HG03469 (cell line): ENCODE data around the gene OR51E1.

Experiments used
- ATAC-seq: cut with Tn5 transposase; IDR thresholded peaks from one replicate; pipeline ENCODE4 v1.9.1; 2021; ENCODE audit warnings: mild to moderate bottlenecking, moderate library complexity, moderate number of reproducible peaks; ENCODE audit not compliant: unreplicated experiment

The OR51E1 gene, protein sequence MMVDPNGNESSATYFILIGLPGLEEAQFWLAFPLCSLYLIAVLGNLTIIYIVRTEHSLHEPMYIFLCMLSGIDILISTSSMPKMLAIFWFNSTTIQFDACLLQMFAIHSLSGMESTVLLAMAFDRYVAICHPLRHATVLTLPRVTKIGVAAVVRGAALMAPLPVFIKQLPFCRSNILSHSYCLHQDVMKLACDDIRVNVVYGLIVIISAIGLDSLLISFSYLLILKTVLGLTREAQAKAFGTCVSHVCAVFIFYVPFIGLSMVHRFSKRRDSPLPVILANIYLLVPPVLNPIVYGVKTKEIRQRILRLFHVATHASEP

DNA sequence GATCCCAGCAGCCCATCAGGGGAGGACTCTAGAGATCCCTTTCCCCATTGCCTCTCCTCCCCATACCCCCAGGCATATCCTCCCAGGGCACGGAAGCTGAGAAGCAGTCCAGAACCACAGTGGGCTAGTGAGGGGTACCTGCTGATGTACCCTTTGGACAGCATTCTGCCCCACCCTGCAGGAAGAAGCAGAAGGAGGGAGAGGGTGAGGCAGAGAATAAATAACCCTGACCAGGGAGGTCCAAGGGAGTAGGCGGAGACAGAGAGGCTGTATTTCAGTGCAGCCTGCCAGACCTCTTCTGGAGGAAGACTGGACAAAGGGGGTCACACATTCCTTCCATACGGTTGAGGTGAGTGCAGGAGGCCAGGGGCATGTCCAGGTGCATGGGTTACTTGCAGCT, at the start of gene OR51E1:
Gene OR51E1 (plus strand): TSS at position 301 of the 400 bp plus-strand sequence. CDS start 8,545 bp downstream, outside the sequence.
- no peak for ATAC-seq

DNA sequence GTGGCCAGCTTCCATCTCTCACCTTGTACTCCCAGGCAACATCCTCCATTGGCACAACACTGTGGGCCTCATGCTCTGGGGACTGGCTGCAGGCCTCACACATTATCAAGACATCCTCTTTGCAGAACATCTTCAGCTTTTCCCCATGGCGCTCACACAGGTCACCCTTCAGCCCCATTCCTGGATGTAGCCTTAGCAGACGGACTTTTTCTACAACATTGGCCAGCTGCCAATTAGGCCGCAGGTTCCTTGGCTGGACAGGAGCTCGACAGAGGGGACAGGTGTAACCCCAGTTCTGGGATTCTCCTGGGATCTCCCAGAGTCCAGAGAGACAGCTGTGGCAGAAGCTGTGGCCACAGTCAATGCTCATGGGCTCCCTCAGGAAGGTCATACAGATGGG, 38.7 kb upstream of the OR51E1 start:
- ATAC-seq = no peak

DNA sequence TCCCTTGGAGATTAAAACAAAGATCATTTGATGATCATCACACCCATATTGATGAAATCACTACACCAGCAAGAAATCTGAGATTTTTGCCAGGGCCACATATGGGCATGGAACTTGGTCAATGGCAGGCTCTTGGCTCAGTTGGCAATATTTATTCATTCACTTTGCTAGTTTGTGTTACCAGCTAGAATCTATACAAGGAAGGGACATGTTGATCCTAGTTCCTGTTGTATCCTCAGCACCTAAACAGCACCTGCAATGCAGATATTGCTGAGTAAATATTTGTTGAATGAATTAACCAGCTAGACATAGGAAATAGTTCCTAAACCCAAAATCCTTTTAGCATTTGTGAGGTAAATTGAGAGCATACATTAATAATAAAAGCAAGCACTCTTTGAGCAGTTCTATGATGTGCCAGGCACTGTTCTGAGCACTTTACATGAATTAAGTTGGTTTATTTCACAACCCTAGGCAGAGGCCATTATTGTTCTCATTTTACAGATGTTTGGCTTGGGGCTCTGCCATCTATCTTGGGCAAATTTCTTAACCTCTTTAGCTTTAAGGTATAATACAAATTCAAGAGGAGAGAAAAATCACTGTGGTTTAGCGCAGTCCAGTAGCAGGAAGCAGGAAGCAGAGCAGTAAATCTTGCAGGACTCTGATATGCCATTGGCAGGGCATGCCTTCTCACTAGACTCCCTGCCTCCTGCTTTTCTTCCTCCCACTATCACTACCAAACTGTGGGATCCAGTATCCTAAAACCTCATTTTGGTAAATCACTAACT, 37.4 kb upstream of the OR51E1 start:
- no peak for ATAC-seq

DNA sequence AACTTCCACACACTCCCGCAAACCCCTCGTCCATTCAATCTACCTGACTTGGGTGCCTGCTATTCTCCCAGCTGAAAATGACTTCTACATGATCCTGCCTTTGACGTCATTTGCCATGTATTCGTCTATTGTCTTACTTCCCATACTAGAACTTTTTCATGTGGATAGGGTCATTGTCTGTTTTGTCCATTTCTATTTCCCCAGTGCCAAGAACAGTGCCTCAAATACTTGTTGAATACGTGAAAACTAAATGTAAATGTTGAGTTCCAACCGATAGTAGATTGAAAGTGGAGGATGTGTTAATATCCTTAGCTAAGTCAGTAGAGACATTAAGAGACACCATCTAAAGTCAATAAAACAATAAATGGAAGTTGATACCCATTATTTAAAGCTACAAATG, 36.7 kb upstream of the OR51E1 start:
- no peak for ATAC-seq

DNA sequence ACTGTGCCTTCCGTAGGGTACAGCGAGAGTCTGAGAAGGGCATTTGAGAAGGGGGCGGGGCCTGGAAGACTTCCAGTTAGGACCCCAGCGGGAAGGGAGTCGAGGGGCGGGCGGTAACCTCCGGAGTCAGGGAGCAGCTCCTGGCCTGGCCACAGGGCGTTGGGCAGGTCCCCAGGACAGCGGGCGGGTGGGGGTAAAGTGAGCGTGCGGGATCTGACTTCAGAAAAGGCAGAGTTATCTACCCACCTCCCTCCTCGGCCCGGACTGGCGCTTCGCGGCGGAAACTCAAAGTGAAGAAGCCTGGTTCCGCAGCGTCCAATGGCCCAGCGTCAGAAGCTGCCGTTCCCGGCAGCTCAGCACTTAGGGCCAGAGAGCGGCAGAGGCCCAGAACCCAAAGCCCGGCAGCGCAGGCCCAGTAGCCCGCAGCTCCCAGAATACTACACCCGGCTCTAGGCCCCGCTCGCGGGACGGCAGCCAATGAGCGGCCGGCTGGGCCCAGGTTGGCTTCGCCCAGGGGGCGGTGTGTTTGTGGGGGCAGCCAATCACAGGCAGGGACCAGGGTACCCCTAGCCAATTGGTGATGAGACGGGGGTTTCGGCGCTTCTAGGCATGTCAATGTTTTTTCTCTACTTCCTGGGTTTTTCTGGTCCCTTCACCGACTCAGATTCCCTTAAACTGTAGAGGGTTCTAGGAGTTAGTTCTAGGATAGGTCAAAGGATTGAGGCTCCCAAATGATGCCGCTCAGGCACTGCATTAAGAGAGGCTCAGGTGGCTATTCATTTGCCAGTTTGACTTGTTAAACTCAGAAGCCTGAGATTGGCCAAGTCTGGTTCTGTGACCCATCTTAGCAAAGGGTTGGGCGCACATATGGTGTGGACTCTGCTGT, 35.8 kb upstream of the OR51E1 start, which contains the start of gene TRIM68:
Gene TRIM68 (minus strand): TSS at position 451 of the 886 bp plus-strand sequence. CDS start 2,727 bp downstream, outside the sequence.
- ATAC-seq = peak; percentile 99

DNA sequence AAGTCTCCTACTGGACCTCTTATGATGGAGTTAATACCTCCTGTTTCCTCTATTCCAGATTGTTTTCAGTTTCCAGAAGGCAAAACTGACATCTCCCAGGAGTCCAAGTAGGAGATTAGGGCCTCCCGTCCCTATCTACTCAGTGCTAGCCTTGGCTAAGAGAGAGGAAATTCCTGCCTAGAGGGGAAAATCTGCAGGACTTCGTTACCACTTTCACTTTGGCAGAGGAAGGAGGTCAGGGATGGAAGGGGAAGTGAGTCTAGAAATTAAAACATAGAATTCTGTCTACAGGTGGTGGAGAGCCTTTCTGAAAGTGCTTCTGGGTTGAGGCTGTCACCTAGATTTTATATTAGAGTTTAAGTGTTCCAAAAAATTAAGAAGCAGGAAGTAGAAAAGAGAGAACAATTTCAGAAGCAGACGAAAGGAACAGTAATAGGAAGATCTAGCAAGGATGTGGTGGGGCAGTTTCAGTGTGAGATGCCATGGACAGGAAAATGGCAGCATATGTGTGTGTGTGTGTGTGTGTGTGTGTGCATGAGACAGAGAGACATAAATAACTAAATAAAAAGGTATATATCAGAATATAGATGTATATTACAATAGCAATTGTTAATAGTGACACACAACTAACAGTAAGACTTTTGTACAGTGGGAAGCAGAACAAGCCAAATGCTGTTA, 33.4 kb upstream of the OR51E1 start:
- no peak for ATAC-seq

DNA sequence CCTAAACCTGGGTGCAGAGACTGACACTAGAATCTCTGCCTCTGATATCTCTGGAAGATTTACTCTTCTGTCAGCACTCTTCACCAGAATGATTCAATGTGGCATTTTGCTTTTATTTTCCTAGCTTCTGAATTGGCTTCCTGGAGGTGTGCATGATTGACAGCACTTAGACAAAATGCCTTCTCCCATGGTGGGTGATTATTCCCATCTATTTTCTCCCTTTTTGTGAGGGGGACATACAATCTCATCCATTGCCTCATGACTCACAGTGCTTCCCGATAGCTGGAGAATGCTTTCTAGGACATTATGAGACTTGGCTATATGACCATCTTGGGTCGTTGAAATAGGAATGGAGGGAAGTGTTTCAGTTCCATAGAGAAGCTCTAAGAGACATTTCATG, 31.8 kb upstream of the OR51E1 start:
- ATAC-seq = no peak

DNA sequence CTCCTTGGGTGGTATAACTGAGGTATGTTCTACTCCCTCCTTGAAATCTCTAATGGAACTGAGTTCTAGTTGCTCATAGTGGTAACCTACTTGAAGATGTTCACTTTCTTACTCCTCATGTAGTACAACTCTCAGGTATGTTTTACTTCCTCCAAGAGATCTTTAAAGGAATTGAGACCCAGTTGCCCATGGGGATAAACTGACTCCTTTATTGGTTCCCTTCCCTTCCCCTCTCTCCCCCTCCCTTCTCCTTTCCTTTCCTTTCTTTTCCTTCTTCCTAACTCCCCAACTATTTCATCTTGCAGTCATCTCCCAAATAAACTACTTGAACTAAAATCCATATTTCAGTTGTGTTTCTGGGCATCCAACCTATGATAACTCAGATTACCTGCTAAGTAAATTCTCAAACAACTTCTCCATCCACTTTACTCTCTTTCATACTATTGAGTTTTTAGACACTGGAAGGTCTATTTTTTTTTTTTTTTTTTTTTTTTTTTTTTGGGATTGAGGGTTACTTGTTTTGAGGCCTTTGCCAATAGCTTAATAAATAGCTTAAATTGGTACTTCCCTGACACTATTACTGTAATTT, 27.8 kb upstream of the OR51E1 start:
- no peak for ATAC-seq

DNA sequence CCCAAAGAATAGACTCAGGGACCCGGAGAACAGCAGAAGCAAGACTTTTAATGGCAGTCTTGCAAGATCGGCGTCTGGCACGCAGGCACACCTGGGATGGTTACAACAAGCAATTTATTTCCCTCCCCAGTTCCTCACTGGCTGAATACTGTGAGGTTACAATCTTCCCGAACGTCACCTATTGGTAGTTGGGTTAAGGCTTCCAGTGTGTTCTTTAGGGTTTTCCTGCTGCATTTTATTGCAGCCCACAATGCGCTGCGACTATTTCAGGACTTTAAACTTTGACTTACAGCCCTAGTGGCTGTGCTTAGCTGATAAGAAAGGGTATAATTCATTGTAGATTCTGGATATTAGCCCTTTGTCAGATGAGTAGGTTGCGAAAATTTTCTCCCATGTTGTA, 24.3 kb upstream of the OR51E1 start:
- ATAC-seq = no peak

DNA sequence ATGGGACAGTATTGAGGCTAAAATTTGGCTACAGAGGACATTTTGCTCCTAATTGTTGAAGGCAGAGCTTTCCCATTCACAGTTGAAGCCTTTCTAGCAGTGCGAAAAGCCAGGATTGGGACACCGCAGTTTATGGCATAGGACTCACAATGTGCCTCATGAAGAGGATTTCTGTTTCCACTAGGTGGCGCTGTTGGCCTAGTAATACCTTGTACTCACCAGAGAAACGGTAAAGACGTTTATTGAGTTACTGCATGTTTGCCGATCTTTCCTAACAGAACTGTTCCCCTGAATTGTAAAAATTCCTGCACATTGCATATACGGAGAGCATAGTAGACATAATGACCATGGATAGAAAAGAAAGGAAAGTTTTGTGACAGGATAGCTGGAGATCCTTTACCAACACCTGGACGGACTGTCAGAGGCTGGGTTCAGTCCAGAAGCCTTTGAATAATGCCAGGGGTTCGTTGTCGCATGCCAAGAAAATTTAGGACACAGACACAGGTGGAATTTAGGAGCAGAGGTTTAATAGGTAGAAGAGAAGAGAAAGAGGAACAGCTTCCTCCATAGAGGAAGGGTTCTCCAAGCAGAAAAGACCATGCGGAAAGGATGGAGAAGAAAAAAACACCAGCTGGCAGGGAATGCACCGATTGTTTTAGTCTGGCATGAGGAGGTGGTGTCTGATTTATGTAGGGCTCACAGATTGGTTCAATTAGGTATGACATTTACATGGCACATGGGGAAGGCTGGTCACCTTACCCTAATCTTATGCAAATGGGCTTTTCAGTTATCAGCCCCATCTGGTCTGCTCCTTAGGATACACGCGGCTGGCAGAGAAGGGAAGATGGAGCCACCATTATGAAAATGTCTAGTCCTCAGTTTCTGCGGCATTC, 17.3 kb upstream of the OR51E1 start:
- ATAC-seq = no peak

DNA sequence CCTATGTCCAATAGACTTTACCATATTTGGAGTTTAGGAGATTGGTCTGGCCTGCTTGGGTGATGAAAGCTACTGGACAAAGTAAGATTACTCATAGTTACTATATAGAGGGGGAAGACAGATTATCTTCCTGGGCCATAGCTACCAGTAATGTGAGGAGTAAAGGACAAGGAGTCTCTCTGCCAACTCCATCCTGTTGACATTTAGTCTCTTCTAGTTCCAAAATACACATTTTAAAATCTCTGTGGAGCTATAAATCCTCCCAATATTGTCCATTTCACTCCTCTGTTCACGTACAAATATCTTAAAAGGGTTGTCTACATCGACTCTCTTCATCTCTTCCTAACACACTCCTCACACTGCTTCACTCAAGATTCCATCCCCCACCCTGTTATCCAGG, 7.6 kb upstream of the OR51E1 start:
- no peak for ATAC-seq

DNA sequence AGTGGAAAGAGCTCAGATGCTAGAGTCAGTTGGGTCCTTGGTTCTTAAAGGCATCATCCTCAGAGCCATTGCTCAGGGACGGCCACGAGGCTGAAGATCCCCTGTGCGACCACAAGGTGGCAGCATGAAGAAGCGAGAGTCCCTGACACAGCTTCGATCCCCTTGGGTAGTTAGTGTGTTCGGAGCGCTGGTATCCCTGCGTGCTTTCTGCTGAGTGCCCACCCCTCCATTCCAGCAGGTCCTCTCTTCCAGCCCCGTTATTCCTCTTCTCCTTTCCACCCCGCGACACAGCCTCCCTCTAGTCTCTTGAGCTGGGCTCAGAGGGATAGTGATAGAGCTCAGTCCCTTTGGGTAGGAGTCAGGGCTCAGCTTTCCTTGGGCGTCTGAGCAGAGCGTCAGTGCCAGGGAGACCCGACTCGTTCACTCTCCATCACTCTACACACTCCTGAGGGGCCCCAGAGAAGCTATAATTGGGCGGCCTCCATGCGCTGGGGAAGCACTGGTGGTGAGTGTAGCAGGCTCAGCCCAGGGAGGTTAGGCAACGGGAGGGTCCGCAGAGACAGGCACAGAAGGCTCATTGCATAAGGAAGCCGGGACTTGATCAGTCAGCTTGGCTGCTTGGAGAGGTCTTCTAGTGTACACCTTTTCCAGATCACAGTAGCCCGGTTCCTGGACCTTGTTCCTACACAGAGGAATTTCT, 6.7 kb upstream of the OR51E1 start, which contains the start of gene OR51D1:
Gene OR51D1 (plus strand): TSS at position 516 of the 700 bp plus-strand sequence. CDS start 2,314 bp downstream, outside the sequence.
- peak; percentile 85 for ATAC-seq

DNA sequence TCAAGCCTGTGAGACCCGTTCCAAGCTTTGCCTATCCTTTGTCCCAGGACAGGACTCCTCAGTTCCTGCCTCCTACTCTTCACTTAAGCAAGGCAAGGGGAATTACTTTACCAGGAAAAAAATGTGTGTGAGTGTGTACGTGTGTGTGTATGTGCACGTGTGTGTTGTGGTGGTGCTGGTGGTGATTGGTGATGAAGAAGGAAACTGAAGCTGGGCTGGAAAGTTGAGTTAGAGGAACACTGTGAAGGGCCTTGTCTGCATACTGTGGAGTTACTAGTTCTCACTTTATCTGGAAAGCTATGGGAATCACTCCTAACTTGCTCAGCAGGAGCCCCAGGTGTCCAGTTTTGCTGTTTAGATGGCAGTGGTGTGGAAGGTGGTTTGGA, 6.1 kb upstream of the OR51E1 start:
- no peak for ATAC-seq

DNA sequence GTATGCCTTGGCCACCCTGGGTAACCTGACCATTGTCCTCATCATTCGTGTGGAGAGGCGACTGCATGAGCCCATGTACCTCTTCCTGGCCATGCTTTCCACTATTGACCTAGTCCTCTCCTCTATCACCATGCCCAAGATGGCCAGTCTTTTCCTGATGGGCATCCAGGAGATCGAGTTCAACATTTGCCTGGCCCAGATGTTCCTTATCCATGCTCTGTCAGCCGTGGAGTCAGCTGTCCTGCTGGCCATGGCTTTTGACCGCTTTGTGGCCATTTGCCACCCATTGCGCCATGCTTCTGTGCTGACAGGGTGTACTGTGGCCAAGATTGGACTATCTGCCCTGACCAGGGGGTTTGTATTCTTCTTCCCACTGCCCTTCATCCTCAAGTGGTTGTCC, 3.9 kb upstream of the OR51E1 start:
- ATAC-seq = no peak

DNA sequence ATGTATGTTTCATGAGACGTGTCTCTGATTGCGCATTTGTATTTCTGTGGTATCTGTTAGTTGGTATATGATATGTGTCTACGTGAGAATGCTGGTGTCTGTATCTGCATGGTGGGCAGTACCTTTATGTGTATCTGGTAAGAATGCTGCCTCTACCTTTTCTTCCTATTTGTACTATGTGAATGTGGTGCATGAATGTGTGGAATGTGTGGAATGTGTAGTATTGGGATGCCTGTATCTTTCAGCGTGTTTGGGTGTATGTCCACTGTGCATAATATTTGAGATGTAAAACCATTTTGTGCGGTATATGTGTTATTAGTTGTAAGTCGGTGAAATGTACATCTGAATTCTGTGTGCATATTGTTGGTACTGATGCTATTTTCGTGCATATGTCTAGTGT, 2.3 kb upstream of the OR51E1 start:
- no peak for ATAC-seq

DNA sequence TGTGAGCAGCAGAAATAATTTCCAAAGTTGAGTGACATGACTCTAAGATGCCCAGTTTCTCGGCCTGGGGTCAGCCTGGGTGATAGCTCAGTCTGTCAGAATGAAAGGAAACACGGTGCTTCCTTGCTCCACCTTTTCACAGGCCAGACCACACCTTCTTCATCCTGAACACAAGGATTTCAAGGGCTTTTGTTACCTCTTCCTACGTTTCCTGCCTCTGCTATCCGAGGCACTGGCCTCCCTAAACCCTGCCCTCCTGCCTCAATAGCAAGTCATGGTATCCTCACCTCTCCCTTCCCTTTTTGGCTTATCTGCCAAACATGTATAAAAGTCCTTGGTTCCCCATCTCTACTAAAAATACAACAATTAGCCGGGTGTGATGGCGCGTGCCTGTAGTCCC, 1.7 kb upstream of the OR51E1 start:
- no peak for ATAC-seq

DNA sequence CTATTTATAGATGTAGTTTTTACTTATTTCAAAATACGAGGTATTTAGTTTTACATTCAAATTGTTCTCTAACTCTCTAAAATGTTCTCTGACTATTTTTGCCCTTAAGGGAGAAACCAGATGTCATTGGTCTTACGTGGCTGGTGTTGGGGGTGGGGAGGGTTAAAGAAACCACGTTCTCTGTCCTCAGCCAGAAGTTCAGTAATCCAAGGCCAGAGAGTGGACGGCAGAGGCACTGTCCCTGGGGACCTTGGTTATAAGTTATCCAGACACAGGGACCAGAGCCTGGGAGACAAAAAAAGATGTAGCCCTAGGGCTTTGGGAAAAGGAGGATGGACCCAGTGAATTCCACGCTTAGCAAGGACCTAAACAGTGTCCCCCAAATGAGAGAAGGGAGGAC, 706 bp upstream of the OR51E1 start:
- ATAC-seq = no peak

DNA sequence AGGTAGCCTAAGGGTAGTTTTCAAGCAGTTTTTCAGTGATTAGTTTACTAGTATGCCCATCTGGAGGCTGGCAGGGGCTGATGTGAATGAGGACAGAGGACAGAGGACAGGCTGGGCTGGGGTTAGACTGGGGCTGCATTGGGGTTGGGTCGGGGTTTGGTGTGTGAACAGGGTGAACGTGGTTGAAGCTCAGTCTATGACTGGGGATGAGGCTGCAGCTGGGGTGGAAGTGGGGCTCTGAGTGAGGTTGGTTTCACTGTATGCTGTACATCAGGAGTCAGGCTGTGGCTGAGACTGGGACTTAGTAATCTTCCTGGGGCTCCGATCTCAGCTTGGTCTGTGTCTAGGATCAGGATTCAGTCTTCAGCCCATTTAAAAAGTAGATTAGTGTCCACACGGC, 451 bp downstream of the OR51E1 start:
- no peak for ATAC-seq

DNA sequence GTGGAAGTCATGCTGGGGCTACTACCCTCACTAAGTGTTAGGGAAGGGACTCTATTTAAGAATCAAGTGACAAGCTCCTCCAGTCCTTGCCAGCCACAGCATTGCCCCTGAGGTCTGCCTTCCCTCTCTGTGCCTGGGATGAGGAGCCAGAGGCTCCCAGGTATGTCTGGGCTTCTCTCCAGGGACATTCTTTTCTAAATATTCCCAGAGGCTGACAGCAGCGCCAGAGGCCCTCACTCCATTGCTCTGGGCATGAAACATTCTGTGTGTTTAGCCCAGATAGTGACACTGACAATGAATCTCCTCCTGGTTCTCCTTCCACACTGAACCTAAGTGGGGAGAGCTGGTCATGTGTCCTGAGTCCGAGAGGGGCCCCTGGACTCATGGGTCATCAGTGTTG, 2.2 kb downstream of the OR51E1 start:
- no peak for ATAC-seq
